SH-SY5Y (cell line): Measurements from ENCODE around the gene OMD.

Source experiments
- GATA2 ChIP-seq: IDR thresholded peaks from 2 replicates; pipeline ENCODE4 v1.6.1; 2011; ENCODE audit warnings: mild to moderate bottlenecking, low read depth, low read length
- GATA3 ChIP-seq: IDR thresholded peaks from 2 replicates; pipeline ENCODE4 v1.6.1; 2011; ENCODE audit warnings: low read depth, mild to moderate bottlenecking, low read length, moderate library complexity

DNA sequence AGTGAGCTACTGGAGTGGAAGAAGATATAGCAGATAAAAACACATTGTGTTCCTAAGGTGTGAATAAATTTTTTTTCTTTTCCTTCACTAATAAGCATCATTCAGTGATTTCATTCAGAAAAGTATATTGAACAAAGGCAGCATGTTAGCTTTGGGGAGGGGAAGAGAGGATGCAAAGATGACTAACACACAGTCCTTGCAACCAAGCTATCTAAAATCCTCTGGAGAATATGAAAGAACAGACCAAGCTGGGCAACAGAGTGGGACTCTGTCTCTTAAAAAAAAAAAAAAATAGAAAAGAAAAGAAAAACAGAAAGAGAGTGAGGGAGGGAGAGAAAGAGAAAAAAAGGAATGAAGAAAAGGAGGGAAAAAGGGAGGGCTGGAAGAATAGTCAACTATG lies 22.3 kb upstream of the OMD start:
- TF ChIP-seq GATA2 = no peak
- TF ChIP-seq GATA3 = no peak
